Activated CD8-positive, alpha-beta memory T cell treated with anti-CD3 and anti-CD28 coated beads, Interleukin-2, amount 50 U/mL, for 1 hour (primary cell): Measurements from ENCODE around the gene PTRHD1.
"Not testable (repeated sequence)": the region's sequence is repeated elsewhere in the genome, so short reads cannot be mapped to it uniquely, and the experiment has no call there.

Experiments
- DNase-seq: peaks from one replicate; pipeline ENCODE4 v3.0.0-alpha.2; 2020; ENCODE audit errors: extremely low read depth

The PTRHD1 gene

DNA sequence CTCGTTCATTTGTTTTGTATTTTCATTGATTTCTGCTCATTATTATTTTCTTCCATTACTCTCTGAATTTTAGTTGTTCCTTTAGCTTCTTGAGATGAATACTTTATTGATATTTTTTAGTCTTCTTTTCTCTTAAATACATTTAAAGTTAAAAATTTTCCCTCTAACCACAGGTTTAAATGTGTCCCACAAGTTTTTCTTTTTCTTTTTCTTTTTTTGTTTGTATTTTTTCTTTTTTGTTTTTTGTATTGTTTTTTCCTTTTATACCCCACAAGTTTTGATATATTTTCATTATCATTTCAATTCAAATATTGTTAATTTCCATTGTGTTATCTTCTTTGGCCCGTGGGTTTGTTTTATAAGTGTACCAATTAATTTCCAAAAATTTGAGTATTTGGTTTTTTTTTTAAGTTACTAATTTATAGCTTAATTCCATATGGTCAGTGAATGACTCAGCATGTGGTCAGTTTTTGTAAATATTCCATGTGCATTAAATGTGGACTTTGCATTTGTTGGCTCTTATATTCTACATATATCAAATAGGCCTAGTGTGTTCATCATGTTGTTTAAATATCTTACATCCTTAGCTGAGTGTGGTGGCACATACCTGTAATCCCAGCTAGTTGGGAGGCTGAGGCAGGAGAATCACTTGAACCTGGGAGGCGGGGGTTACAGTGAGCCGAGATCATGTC, 16.3 kb upstream of the PTRHD1 start:
- no peak for DNase-seq

DNA sequence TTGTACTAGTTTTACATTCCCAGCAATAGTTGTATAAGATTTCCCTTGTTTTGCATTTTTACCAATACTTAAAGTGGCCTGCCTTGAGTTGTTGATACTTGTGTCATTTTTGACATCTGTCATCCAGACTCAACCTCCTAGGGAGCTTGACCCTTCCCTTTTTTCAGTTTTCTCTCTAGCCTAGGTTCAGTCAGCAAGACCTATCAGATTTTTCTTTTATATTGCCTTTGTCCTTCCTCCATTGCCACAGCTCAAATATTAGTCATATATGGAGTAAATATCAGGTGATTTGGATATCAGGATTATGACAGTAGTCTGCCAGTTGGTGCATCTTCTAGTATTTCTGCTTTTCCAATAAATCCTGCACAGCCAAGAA, 13.5 kb upstream of the PTRHD1 start:
- DNase-seq: no peak

- DNase-seq: not testable (repeated sequence)
Measured at GRCh38 chr2:24805811-24806660, 12.8 kb upstream of the PTRHD1 start.

DNA sequence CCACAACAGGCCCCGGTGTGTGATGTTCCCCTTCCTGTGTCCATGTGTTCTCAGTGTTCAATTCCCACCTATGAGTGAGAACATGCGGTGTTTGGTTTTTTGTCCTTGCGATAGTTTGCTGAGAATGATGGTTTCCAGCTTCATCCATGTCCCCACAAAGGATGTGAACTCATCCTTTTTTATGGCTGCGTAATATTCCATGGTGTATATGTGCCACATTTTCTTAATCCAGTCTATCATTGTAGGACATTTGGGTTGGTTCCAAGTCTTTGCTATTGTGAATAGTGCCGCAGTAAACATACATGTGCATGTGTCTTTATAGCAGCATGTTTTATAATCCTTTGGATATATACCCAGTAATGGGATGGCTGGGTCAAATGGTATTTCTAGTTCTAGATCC, 7.3 kb upstream of the PTRHD1 start:
- DNase-seq: not testable (repeated sequence)

DNA sequence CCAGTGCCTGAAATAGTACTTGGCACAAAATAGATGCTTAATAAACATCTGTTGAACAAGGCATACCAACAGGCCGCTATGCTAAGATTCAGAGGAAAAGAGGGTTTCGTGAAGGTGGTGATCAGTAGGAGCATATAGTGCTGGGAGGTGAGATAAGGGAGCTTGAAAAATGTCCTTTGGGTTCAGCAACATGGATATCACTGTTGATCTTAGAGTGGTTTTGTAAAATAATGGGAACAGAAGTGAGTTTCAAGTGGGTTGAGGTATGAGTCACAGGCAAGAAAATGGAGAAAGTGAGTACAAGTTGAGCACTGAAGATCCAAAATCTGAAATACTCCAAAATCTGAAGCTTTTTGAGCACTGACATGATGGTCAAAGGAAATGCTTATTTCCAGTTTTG, 4.5 kb upstream of the PTRHD1 start:
- DNase-seq: no peak

DNA sequence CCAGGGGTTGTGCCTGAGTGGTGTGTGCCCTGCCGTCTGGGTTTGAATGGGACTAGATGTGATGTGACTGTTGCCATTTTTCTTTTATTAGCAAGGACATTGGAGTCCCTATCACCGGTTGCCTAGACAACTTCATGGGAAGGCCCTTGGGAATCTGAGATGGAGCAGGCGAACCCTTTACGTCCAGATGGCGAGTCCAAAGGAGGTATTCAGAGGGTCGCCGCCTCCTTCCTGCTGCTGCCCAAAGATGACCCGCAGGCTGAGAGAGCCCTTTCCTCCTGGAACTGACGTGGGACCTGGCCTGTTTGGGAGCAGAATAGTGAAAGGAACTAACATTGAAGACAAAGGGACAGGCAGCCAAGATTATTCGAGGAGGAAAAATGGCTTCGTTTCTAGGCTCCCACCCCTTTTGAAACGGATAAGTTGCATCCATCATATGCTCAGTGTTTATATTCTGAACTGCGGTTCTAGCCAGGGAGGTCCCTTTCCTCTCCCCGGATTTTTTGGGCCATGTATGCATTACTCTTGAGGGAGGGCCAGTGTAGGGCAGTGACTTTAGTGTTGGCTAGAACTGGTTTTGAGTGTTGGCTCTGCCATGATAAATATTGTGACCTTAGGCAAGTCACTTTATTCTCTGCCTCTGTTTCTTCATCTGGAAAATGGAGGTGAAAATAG, 707 bp upstream of the PTRHD1 start:
- no peak for DNase-seq

GRCh38 chr2:24792542-24792873, 683 bp downstream of the PTRHD1 start:
- DNase-seq: no peak

DNA sequence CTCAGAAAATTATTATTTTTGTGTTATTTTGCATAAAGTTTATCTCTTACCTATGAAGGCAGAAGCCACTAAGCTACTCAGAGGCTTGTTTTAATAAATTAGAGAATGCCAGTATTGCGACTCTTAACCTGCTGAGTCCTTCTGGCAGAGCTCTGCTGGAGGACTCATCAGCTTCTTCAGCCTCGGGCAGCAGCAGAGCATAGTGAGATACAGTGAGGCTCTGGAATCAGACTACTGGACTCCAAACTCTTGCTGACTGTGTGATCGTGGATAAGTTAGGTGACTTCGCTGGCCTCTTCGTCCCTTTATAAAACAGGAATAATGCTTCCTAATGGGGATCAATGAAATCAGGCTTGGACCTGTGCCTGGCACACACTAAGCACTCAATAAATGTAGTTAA, 1.7 kb downstream of the PTRHD1 start:
- DNase-seq: no peak

GRCh38 chr2:24788816-24789215, 4.4 kb downstream of the PTRHD1 start:
- no peak for DNase-seq

GRCh38 chr2:24787532-24787931, 5.7 kb downstream of the PTRHD1 start:
- DNase-seq: no peak

DNA sequence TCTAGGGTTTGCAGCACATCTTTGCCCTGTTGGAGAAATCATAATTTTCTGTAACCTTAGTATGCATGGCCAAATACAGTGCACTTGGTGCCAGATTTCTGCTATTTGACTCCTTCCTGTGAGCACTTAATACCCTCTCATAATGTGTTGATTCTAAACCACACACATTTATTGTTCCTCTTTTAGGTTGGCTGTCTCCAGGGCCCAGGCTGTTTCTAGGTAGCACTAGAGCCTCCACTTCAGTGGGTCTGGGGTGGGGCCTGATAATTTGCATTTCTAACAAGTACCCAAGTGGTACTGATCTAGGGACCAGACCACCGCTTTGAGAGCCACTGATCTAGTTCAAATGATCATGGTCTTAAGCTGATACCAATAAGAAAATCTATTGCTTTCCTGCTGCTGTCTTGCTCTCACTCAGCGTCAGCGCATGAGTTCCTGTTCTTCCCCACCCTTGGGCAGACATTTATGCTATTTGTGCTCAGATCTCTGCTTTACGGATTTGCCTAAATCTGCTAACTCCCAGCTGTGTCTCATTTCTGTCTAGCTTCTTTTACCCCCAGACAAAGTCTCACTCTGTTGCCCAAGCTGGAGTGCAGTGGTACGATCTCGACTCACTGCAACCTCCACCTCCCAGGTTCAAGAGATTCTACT, 7.4 kb downstream of the PTRHD1 start:
- DNase-seq: no peak

- DNase-seq: no peak
Measured at GRCh38 chr2:24783641-24784040, 9.6 kb downstream of the PTRHD1 start.

DNA sequence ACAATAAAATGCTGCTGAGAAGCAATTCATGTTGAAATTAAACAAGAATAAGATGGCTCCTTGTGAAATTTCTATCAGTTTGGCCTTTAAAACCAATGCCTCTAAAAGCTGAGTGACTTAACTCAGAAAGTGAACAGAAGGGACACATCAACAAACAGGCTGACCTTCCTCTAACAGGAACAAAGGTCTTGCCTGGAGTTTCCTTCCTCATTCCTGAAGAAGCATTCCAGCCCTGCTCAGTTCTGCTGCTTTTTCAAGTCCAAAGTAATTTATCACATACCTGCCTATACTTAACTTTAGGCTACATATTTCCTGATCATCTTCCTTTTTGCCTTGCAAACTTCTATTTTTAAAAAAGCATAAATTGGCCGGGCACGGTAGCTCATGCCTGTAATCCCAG, 14.1 kb downstream of the PTRHD1 start:
- no peak for DNase-seq

DNA sequence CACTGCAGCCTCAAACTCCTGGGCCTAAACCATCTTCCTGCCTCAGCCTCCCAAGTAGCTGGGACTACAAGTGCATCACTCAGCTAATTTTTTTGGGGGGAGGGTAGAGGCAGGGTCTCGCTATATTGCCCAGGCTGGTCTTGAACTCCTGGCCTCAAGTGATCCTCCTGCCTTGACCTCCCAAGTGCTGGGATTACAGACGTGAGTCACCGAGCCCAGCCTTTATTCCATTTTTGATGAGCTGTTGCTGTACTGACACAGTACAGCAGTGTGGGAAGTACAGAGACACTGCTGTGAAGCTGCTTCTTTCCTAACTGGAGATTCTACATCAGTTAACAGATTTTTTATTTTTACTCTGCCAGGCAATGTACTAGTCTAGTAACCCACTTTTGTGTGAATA, 18.8 kb downstream of the PTRHD1 start:
- no peak for DNase-seq

DNA sequence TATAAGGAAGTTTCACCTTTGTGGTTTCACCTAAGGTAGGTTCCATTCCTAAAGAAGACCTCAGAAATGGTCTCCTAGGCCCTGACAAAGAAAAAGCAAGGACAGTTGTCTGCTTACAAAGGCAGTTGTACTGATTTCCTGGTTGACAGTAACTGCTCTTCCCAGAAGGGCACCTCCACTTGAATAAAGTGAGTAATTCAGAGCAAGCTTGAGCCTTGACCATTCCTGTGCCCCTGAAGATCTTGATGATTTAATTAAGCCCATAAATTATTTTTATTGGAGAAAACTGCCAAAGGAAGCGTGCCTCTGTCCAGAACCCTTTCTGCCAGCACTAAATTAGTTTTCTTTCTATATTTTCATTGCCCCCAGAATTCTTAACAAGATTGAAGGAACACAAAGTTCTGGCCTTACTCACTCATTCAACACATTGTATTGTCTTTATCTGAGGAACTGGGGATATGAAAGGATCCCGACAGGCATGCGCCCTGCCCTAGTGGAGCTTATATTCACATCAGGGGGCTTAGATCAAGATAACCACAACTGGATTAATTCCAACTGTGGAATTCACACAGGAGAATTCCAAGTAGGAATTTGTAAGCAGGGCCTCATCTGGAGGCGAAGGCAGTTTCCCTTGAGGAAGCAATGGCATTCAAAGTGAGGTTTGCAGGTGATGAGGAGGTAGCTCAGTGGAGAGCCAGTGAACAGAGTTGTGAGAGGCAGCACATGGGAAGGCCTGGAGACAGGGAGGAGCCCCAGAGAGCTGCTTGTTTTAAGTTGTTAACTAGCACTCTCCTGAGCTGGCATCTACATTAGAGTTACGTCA, 21.2 kb downstream of the PTRHD1 start:
- no peak for DNase-seq

DNA sequence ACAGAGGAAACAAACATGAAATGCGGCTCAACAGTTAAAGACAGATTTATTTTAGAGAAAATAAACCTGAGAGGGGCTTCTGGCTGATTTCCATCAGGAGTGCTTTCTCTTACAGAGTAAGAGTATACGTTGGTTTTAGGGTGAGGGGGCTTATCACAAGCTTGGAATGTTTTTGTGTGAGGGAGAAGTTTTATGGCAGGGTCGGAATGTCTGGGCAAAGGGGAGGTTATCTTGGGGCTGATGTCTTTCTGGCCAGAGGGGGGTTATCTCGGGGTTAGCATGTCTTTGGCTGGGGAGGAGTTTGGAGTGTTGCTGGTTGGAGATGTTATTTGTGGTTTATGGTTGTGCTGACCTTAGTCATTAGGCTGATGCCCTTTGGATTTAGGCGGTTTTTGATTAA, 22.1 kb downstream of the PTRHD1 start:
- DNase-seq: no peak

DNA sequence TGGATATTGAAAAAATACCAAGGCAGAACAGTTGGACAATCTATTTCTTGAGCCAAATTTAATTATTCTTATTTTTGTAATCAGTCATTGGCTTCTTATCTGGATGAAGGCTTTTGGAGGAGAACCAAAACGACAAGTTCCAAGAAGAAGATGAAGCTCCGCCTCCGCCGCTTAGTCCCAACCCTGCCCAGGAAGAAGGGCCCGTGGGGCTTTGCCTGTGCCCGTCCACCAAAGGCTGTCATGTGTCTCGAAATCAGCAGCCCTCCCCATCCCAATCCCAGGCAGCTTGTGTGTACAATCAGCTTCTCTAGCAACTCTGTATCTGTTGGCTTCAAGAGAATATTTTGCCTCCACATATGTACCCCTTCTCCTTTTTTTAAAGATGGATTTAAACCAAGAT, 24.6 kb downstream of the PTRHD1 start:
- DNase-seq: no peak

GRCh38 chr2:24768013-24768412, 25.2 kb downstream of the PTRHD1 start:
- DNase-seq: no peak

- DNase-seq: no peak
Measured at GRCh38 chr2:24766609-24767008, 26.6 kb downstream of the PTRHD1 start.

DNA sequence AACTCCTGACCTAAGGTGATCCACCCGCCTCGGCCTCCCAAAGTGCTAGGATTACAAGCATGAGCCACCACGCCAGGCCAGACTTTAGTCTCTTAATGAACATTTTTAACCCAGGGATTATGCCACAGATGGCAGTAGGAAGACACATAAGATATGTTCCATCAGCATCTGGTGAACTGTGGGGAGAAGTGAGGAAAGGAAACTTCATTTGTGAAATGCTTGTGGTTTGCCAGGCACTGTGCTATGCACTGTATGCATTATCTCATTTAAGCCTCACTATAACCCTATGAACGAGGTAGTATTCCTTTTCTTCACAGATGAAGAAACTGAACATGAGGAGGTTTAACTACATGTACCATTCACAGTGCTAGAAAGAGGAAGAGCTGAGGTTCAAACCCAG, 29.3 kb downstream of the PTRHD1 start:
- no peak for DNase-seq

GRCh38 chr2:24762518-24762917, 30.7 kb downstream of the PTRHD1 start:
- DNase-seq: no peak

GRCh38 chr2:24761866-24762265, 31.3 kb downstream of the PTRHD1 start:
- no peak for DNase-seq
